CD4-positive, alpha-beta memory T cell (primary cell): ENCODE results near the gene ZNF444. TPM values are rescaled to one million over a fixed set of nuclear protein-coding genes. Genes with fewer than 3 reads are reported as not detected.
"Not testable (repeated sequence)": the region's sequence is repeated elsewhere in the genome, so short reads cannot be mapped to it uniquely, and the experiment has no call there.

ENCODE experiments used
- CTCF ChIA-PET: fragments of 350-600 bp; sonication (Branson Sonifier 250); formaldehyde crosslinking; loops from one replicate; lab custom pipeline; 2021; ENCODE audit warnings: inconsistent platforms; ENCODE audit not compliant: partially characterized antibody; lab: Charles Lee
- POLR2A ChIA-PET: fragments of 350-600 bp; sonication (Branson Sonifier 250); formaldehyde crosslinking; loops from one replicate; lab custom pipeline; 2021; ENCODE audit not compliant: partially characterized antibody; lab: Charles Lee
- DNase-seq, 5 donors: peaks; one replicate each; pipeline versions ENCODE4 v3.0.0 to v3.0.0-alpha.2; 2020 to 2022; ENCODE audit warnings: mixed read lengths in 1 of 5
- H3K27ac ChIP-seq: one replicate; pipeline ENCODE4 v1.7.0; 2013; ENCODE audit warnings: low read depth, low read length
- H3K27me3 ChIP-seq: 2 replicates; pipeline ENCODE4 v1.7.0; 2013; ENCODE audit warnings: mild to moderate bottlenecking, low read length, moderate library complexity; ENCODE audit not compliant: insufficient read depth
- H3K36me3 ChIP-seq: 2 replicates; pipeline ENCODE4 v1.7.0; 2013; ENCODE audit warnings: mild to moderate bottlenecking, low read length, moderate library complexity; ENCODE audit not compliant: insufficient read depth
- H3K4me1 ChIP-seq: 2 replicates; pipeline ENCODE4 v1.7.0; 2013; ENCODE audit warnings: mild to moderate bottlenecking, low read length, moderate library complexity; ENCODE audit not compliant: insufficient read depth
- H3K4me3 ChIP-seq, 2 donors: one replicate each; pipeline ENCODE4 v1.7.0; 2013; ENCODE audit warnings: low read length in 2 of 2, mild to moderate bottlenecking in 1 of 2
- H3K9me3 ChIP-seq, 2 donors: one replicate each; pipeline ENCODE4 v1.7.0; 2013; ENCODE audit warnings: low read length in 2 of 2, control low read depth in 1 of 2; ENCODE audit not compliant: control insufficient read depth in 1 of 2
- H3K27ac Mint-ChIP-seq, 7 donors: one replicate each; pipeline ENCODE4 v1.8.0; 2020 to 2021; ENCODE audit warnings: mixed read lengths in 7 of 7, mild to moderate bottlenecking in 6 of 7, inconsistent platforms in 3 of 7, moderate library complexity in 3 of 7
- H3K27me3 Mint-ChIP-seq, 2 donors: one replicate each; pipeline ENCODE4 v1.8.0; 2020 to 2021; ENCODE audit warnings: mixed read lengths in 2 of 2
- H3K36me3 Mint-ChIP-seq, 2 donors: one replicate each; pipeline ENCODE4 v1.8.0; 2020 to 2021; ENCODE audit warnings: mixed read lengths in 2 of 2, inconsistent platforms in 1 of 2, mild to moderate bottlenecking in 1 of 2
- H3K4me1 Mint-ChIP-seq, 4 donors: one replicate each; pipeline ENCODE4 v1.8.0; 2020 to 2021; ENCODE audit warnings: mixed read lengths in 4 of 4, mild to moderate bottlenecking in 1 of 4
- H3K4me3 Mint-ChIP-seq, 8 donors: one replicate each; pipeline ENCODE4 v1.8.0; 2020 to 2021; ENCODE audit warnings: mixed read lengths in 8 of 8, mild to moderate bottlenecking in 7 of 8, moderate library complexity in 6 of 8, inconsistent platforms in 3 of 8
- H3K9me3 Mint-ChIP-seq, 8 donors: one replicate each; pipeline ENCODE4 v1.8.0; 2020 to 2021; ENCODE audit warnings: mixed read lengths in 8 of 8, mild to moderate bottlenecking in 5 of 8, inconsistent platforms in 3 of 8, moderate library complexity in 1 of 8
- intact Hi-C: fragments of 100-400 bp; cut with micrococcal nuclease; formaldehyde crosslinking; loops from one replicate; pipeline ENCODE4 v1.15.1; 2023
- polyA plus RNA-seq, 2 donors: library from polyadenylated mRNA; unstranded; fragments of 300-500 nt; fragmentation: Illumina TruSeq; gene quantifications; one replicate each; pipeline ENCODE4 v1.2.3, GENCODE V29; 2021
- total RNA-seq, 2 experiments: library from RNA; stranded (reverse); gene quantifications; one replicate each; pipeline ENCODE4 v1.2.3, GENCODE V29; 2021

ZNF444 gene
- total and polyA plus RNA-seq, 4 experiments from 2014 or later: 6.2 to 42.8 (median 27.0) TPM

- no peak for DNase-seq
- Histone ChIP-seq H3K27ac (no peak overlapping the region), H3K9me3 (no peaks in the 10 kb centered on the region), H3K4me1 (no peaks in the 10 kb centered on the region), H3K4me3 (no peak overlapping the region), H3K36me3 (peaks cover 8% of the 10 kb centered on the region), H3K27me3 (no peaks in the 10 kb centered on the region)
- Mint-ChIP-seq H3K27ac (no peak overlapping the region), H3K27me3 (peaks cover 3% of the 10 kb centered on the region in 2 donors), H3K4me3 (no peak overlapping the region), H3K36me3 (peaks cover 18 to 20% of the 10 kb centered on the region in 2 donors), H3K4me1 (peaks cover 0 to 4% (median 3%) of the 10 kb centered on the region in 4 donors), H3K9me3 (peaks cover 0 to 2% (median 0%) of the 10 kb centered on the region in 8 donors)
- ChIA-PET CTCF (no interaction called here), POLR2A (no interaction called here)
- intact Hi-C loops: no loop called here
Observed at GRCh38 chr19:56162258-56162657, 21.2 kb downstream of the ZNF444 start.

GRCh38 chr19:56163097-56163496 lies 22.0 kb downstream of the ZNF444 start:
- peak overlapping the region in 1 of 7 donors; percentile 55 for H3K27ac Mint-ChIP-seq
- intact Hi-C loops: no loop called here
- H3K36me3 ChIP-seq: peaks cover 8% of the 10 kb centered on the region
- peaks cover 3 to 5% of the 10 kb centered on the region in 2 donors for H3K27me3 Mint-ChIP-seq
- H3K4me3 Mint-ChIP-seq: peak overlapping the region in 1 of 8 donors; percentile 53
- no peaks in the 10 kb centered on the region for H3K4me1 ChIP-seq
- no peak overlapping the region for H3K4me3 ChIP-seq
- ChIA-PET POLR2A (no interaction called here), CTCF (no interaction called here)
- H3K36me3 Mint-ChIP-seq: peaks cover 12% of the 10 kb centered on the region in 2 donors
- H3K27me3 ChIP-seq: no peaks in the 10 kb centered on the region
- peaks cover 0 to 4% (median 3%) of the 10 kb centered on the region in 4 donors for H3K4me1 Mint-ChIP-seq
- H3K9me3 ChIP-seq: no peaks in the 10 kb centered on the region
- DNase-seq: no peak
- peaks cover 0 to 2% (median 0%) of the 10 kb centered on the region in 8 donors for H3K9me3 Mint-ChIP-seq
- H3K27ac ChIP-seq: no peak overlapping the region

- Mint-ChIP-seq H3K27ac (no peak overlapping the region), H3K4me1 (peaks cover 2 to 8% (median 5%) of the 10 kb centered on the region in 4 donors), H3K9me3 (peaks cover 0 to 2% (median 0%) of the 10 kb centered on the region in 8 donors), H3K4me3 (no peak overlapping the region), H3K27me3 (peaks cover 4 to 15% of the 10 kb centered on the region in 2 donors), H3K36me3 (no peaks in the 10 kb centered on the region)
- Histone ChIP-seq H3K9me3 (no peaks in the 10 kb centered on the region), H3K36me3 (no peaks in the 10 kb centered on the region), H3K27me3 (no peaks in the 10 kb centered on the region), H3K4me3 (no peak overlapping the region), H3K4me1 (no peaks in the 10 kb centered on the region), H3K27ac (no peak overlapping the region)
- intact Hi-C loops: no loop called here
- CTCF ChIA-PET: interaction anchor here (0.7 to 1.0 kb wide), 2 partner anchors 11 to 48 kb away, joined by 3 read pairs; no protein-coding TSS in a partner anchor
- DNase-seq: no peak
- POLR2A ChIA-PET: no interaction called here
Observed at GRCh38 chr19:56167064-56167578, 26.0 kb downstream of the ZNF444 start.

GRCh38 chr19:56170261-56170660 lies 29.2 kb downstream of the ZNF444 start:
- CTCF ChIA-PET: interaction anchor here (1.1 to 4.5 kb wide), 5 partner anchors 9 to 104 kb away, joined by 3 to 48 read pairs (median 7); no protein-coding TSS in a partner anchor
- H3K36me3 ChIP-seq: no peaks in the 10 kb centered on the region
- peak overlapping the region in 1 of 7 donors; percentile 9 for H3K27ac Mint-ChIP-seq
- POLR2A ChIA-PET: no interaction called here
- H3K4me3 ChIP-seq: no peak overlapping the region
- DNase-seq: no peak
- no peaks in the 10 kb centered on the region for H3K36me3 Mint-ChIP-seq
- H3K4me1 Mint-ChIP-seq: peaks cover 0 to 5% (median 3%) of the 10 kb centered on the region in 4 donors
- peaks cover 9 to 12% of the 10 kb centered on the region in 2 donors for H3K27me3 Mint-ChIP-seq
- H3K9me3 Mint-ChIP-seq: no peaks in the 10 kb centered on the region
- no peak overlapping the region for H3K27ac ChIP-seq
- H3K4me1 ChIP-seq: no peaks in the 10 kb centered on the region
- intact Hi-C loops: no loop called here
- H3K4me3 Mint-ChIP-seq: no peak overlapping the region
- H3K27me3 ChIP-seq: no peaks in the 10 kb centered on the region
- H3K9me3 ChIP-seq: no peaks in the 10 kb centered on the region

GRCh38 chr19:56174086-56174485 lies 33.0 kb downstream of the ZNF444 start:
- Mint-ChIP-seq H3K27me3 (peaks cover 11 to 13% of the 10 kb centered on the region in 2 donors), H3K27ac (no peak overlapping the region), H3K9me3 (no peaks in the 10 kb centered on the region), H3K36me3 (no peaks in the 10 kb centered on the region), H3K4me3 (no peak overlapping the region), H3K4me1 (peaks cover 0 to 5% (median 3%) of the 10 kb centered on the region in 4 donors)
- CTCF ChIA-PET: interaction anchor here (1.6 to 5.1 kb wide), 4 partner anchors 13 to 108 kb away, joined by 4 to 48 read pairs (median 16); no protein-coding TSS in a partner anchor
- H3K36me3 ChIP-seq: no peaks in the 10 kb centered on the region
- no peak for DNase-seq
- H3K4me3 ChIP-seq: no peak overlapping the region
- no peaks in the 10 kb centered on the region for H3K27me3 ChIP-seq
- H3K27ac ChIP-seq: no peak overlapping the region
- intact Hi-C loops: no loop called here
- POLR2A ChIA-PET: no interaction called here
- no peaks in the 10 kb centered on the region for H3K9me3 ChIP-seq
- H3K4me1 ChIP-seq: no peaks in the 10 kb centered on the region

- Histone ChIP-seq H3K4me1 (no peaks in the 10 kb centered on the region), H3K27me3 (no peaks in the 10 kb centered on the region), H3K9me3 (no peaks in the 10 kb centered on the region), H3K27ac (no peak overlapping the region), H3K4me3 (no peak overlapping the region), H3K36me3 (no peaks in the 10 kb centered on the region)
- H3K4me3 Mint-ChIP-seq: no peak overlapping the region
- H3K27ac Mint-ChIP-seq: no peak overlapping the region
- H3K4me1 Mint-ChIP-seq: peaks cover 0 to 5% (median 3%) of the 10 kb centered on the region in 4 donors
- no peaks in the 10 kb centered on the region for H3K36me3 Mint-ChIP-seq
- intact Hi-C loops: no loop called here
- H3K27me3 Mint-ChIP-seq: peaks cover 11 to 13% of the 10 kb centered on the region in 2 donors
- no peaks in the 10 kb centered on the region for H3K9me3 Mint-ChIP-seq
- DNase-seq: no peak
- ChIA-PET CTCF (interaction anchor here (1.6 to 5.1 kb wide), 3 partner anchors 94 to 108 kb away, joined by 4 to 48 read pairs (median 29); no protein-coding TSS in a partner anchor), POLR2A (no interaction called here)
Observed at GRCh38 chr19:56174550-56174949, 33.5 kb downstream of the ZNF444 start.

GRCh38 chr19:56175861-56176307 lies 34.8 kb downstream of the ZNF444 start, which contains the start of gene GALP:
Gene GALP, plus strand, starts transcription at chr19:56176008. Its CDS starts 1,101 bp downstream, at chr19:56177109.
- H3K27ac Mint-ChIP-seq, H3K36me3 Mint-ChIP-seq, POLR2A ChIA-PET, H3K4me3 ChIP-seq, H3K4me1 ChIP-seq, H3K4me3 Mint-ChIP-seq, H3K27me3 ChIP-seq, intact Hi-C loops, H3K27ac ChIP-seq, H3K4me1 Mint-ChIP-seq, H3K27me3 Mint-ChIP-seq, H3K36me3 ChIP-seq, H3K9me3 Mint-ChIP-seq, H3K9me3 ChIP-seq, DNase-seq: not testable (repeated sequence)
- CTCF ChIA-PET: interaction anchor here (1.2 to 5.1 kb wide), 2 partner anchors 97 to 110 kb away, joined by 3 to 29 read pairs; no protein-coding TSS in a partner anchor
